ENCODE results near the gene KSR2.

Gene KSR2

GRCh38 chr12:117563706-117564105 lies 405.1 kb downstream of the KSR2 start:
- DNase-seq: no peak

GRCh38 chr12:117563007-117563406 lies 405.8 kb downstream of the KSR2 start:
- DNase-seq: no peak

- DNase-seq: no peak
Measured at GRCh38 chr12:117561990-117562389, 406.8 kb downstream of the KSR2 start.

GRCh38 chr12:117559978-117560377 lies 408.8 kb downstream of the KSR2 start:
- DNase-seq: no peak

GRCh38 chr12:117555889-117556288 lies 412.9 kb downstream of the KSR2 start:
- no peak for DNase-seq

GRCh38 chr12:117552971-117553370 lies 415.8 kb downstream of the KSR2 start:
- no peak for DNase-seq

- DNase-seq: no peak
Measured at GRCh38 chr12:117551665-117552064, 417.1 kb downstream of the KSR2 start.

- no peak for DNase-seq
Measured at GRCh38 chr12:117547209-117547608, 421.6 kb downstream of the KSR2 start.

- DNase-seq: no peak
Measured at GRCh38 chr12:117545216-117545615, 423.6 kb downstream of the KSR2 start.

GRCh38 chr12:117540011-117540410 lies 428.8 kb downstream of the KSR2 start:
- DNase-seq: no peak

GRCh38 chr12:117538926-117539325 lies 429.9 kb downstream of the KSR2 start:
- DNase-seq: no peak

GRCh38 chr12:117538032-117538690 lies 430.6 kb downstream of the KSR2 start:
- no peak for DNase-seq

GRCh38 chr12:117533687-117534086 lies 435.1 kb downstream of the KSR2 start:
- no peak for DNase-seq

GRCh38 chr12:117530796-117531195 lies 438.0 kb downstream of the KSR2 start:
- no peak for DNase-seq

GRCh38 chr12:117528538-117528937 lies 440.3 kb downstream of the KSR2 start:
- DNase-seq: no peak

GRCh38 chr12:117527479-117527855 lies 441.3 kb downstream of the KSR2 start:
- DNase-seq: no peak

- DNase-seq: no peak
Measured at GRCh38 chr12:117526757-117527478, 441.9 kb downstream of the KSR2 start.

GRCh38 chr12:117525766-117526165 lies 443.0 kb downstream of the KSR2 start:
- DNase-seq: no peak

GRCh38 chr12:117524806-117525205 lies 444.0 kb downstream of the KSR2 start:
- DNase-seq: no peak

- DNase-seq: no peak
Measured at GRCh38 chr12:117523971-117524370, 444.8 kb downstream of the KSR2 start.

- no peak for DNase-seq
Measured at GRCh38 chr12:117522559-117522958, 446.2 kb downstream of the KSR2 start.

- DNase-seq: no peak
Measured at GRCh38 chr12:117521867-117522266, 446.9 kb downstream of the KSR2 start.

- DNase-seq: no peak
Measured at GRCh38 chr12:117521346-117521745, 447.4 kb downstream of the KSR2 start.

GRCh38 chr12:117518594-117519270 lies 450.1 kb downstream of the KSR2 start:
- no peak for DNase-seq
